CD4-positive, alpha-beta memory T cell (primary cell): ENCODE measurements around the gene CCDC24. TPM values are rescaled to one million over a fixed set of nuclear protein-coding genes. Genes with fewer than 3 reads are reported as not detected.

ENCODE experiments used
- CTCF ChIA-PET: fragments of 350-600 bp; sonication (Branson Sonifier 250); formaldehyde crosslinking; loops from one replicate; lab custom pipeline; 2021; ENCODE audit warnings: inconsistent platforms; ENCODE audit not compliant: partially characterized antibody; lab: Charles Lee
- POLR2A ChIA-PET: fragments of 350-600 bp; sonication (Branson Sonifier 250); formaldehyde crosslinking; loops from one replicate; lab custom pipeline; 2021; ENCODE audit not compliant: partially characterized antibody; lab: Charles Lee
- DNase-seq, 5 donors: peaks; one replicate each; pipeline versions ENCODE4 v3.0.0 to v3.0.0-alpha.2; 2020 to 2022; ENCODE audit warnings: mixed read lengths in 1 of 5
- H3K27ac ChIP-seq: one replicate; pipeline ENCODE4 v1.7.0; 2013; ENCODE audit warnings: low read depth, low read length
- H3K27me3 ChIP-seq: 2 replicates; pipeline ENCODE4 v1.7.0; 2013; ENCODE audit warnings: mild to moderate bottlenecking, low read length, moderate library complexity; ENCODE audit not compliant: insufficient read depth
- H3K36me3 ChIP-seq: 2 replicates; pipeline ENCODE4 v1.7.0; 2013; ENCODE audit warnings: mild to moderate bottlenecking, low read length, moderate library complexity; ENCODE audit not compliant: insufficient read depth
- H3K4me1 ChIP-seq: 2 replicates; pipeline ENCODE4 v1.7.0; 2013; ENCODE audit warnings: mild to moderate bottlenecking, low read length, moderate library complexity; ENCODE audit not compliant: insufficient read depth
- H3K4me3 ChIP-seq, 2 donors: one replicate each; pipeline ENCODE4 v1.7.0; 2013; ENCODE audit warnings: low read length in 2 of 2, mild to moderate bottlenecking in 1 of 2
- H3K9me3 ChIP-seq, 2 donors: one replicate each; pipeline ENCODE4 v1.7.0; 2013; ENCODE audit warnings: low read length in 2 of 2, control low read depth in 1 of 2; ENCODE audit not compliant: control insufficient read depth in 1 of 2
- H3K27ac Mint-ChIP-seq, 7 donors: one replicate each; pipeline ENCODE4 v1.8.0; 2020 to 2021; ENCODE audit warnings: mixed read lengths in 7 of 7, mild to moderate bottlenecking in 6 of 7, inconsistent platforms in 3 of 7, moderate library complexity in 3 of 7
- H3K27me3 Mint-ChIP-seq, 2 donors: one replicate each; pipeline ENCODE4 v1.8.0; 2020 to 2021; ENCODE audit warnings: mixed read lengths in 2 of 2
- H3K36me3 Mint-ChIP-seq, 2 donors: one replicate each; pipeline ENCODE4 v1.8.0; 2020 to 2021; ENCODE audit warnings: mixed read lengths in 2 of 2, inconsistent platforms in 1 of 2, mild to moderate bottlenecking in 1 of 2
- H3K4me1 Mint-ChIP-seq, 4 donors: one replicate each; pipeline ENCODE4 v1.8.0; 2020 to 2021; ENCODE audit warnings: mixed read lengths in 4 of 4, mild to moderate bottlenecking in 1 of 4
- H3K4me3 Mint-ChIP-seq, 8 donors: one replicate each; pipeline ENCODE4 v1.8.0; 2020 to 2021; ENCODE audit warnings: mixed read lengths in 8 of 8, mild to moderate bottlenecking in 7 of 8, moderate library complexity in 6 of 8, inconsistent platforms in 3 of 8
- H3K9me3 Mint-ChIP-seq, 8 donors: one replicate each; pipeline ENCODE4 v1.8.0; 2020 to 2021; ENCODE audit warnings: mixed read lengths in 8 of 8, mild to moderate bottlenecking in 5 of 8, inconsistent platforms in 3 of 8, moderate library complexity in 1 of 8
- intact Hi-C: fragments of 100-400 bp; cut with micrococcal nuclease; formaldehyde crosslinking; loops from one replicate; pipeline ENCODE4 v1.15.1; 2023
- polyA plus RNA-seq, 2 donors: library from polyadenylated mRNA; unstranded; fragments of 300-500 nt; fragmentation: Illumina TruSeq; gene quantifications; one replicate each; pipeline ENCODE4 v1.2.3, GENCODE V29; 2021
- total RNA-seq, 2 experiments: library from RNA; stranded (reverse); gene quantifications; one replicate each; pipeline ENCODE4 v1.2.3, GENCODE V29; 2021

The CCDC24 gene
- total and polyA plus RNA-seq, 4 experiments from 2014 or later, result 1.1 to 1.9 (median 1.5) TPM

DNA sequence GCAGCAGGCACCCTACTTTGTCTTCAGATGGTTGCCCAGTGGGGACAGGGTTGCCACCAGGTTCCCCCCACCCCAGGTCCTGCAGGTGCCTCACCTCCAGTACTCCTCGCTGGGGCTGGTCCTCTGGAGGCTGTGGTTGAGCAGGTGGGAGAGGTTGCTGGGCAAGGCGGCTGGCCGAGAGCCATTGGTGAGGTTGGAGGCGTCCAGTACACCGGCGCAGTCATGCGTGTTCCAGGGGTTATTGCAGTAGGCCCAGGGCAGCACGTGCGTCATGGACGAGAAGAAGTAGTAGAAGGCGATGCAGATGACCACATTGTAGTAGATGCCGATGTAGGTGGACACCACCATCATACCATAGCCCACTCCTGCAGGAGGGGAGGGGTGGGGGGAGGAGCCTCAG, 16.9 kb downstream of the CCDC24 start:
- intact Hi-C loops, result no loop called here
- POLR2A ChIA-PET, result no interaction called here

DNA sequence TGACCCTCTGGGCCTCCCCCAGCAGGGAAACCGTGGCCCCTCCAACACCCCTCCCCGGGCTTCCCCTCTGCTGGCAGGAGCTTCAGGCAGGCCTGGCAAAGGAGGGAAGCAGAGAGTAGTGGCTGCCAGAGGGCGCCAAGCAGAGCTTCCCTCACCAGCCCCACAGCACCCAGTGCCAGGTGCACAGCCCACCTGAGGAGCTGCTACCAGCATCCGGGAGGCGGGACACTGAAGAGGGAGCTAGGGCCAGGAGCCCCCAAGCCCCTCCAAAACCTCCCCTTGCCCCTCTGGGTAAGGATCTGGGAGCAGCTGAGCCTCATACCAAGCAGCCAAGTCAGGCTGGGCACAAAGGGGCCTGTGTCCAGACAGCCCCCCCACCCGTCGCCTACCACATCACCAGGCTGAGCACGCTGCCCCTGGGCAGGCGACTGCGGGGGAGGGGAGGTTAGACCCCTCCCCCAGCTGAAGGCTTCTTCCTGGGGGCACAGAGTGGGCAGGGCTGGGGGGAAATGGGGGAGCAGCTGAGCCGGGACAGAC, 19.6 kb downstream of the CCDC24 start:
- no peaks in the 10 kb centered on the region for H3K27me3 Mint-ChIP-seq
- Histone ChIP-seq H3K4me3 (no peak overlapping the region), H3K36me3 (no peaks in the 10 kb centered on the region), H3K9me3 (no peaks in the 10 kb centered on the region), H3K4me1 (no peaks in the 10 kb centered on the region), H3K27ac (no peak overlapping the region), H3K27me3 (no peaks in the 10 kb centered on the region)
- no peaks in the 10 kb centered on the region for H3K36me3 Mint-ChIP-seq
- H3K4me1 Mint-ChIP-seq, result peaks cover 0 to 4% (median 1%) of the 10 kb centered on the region in 4 donors
- no peak overlapping the region for H3K27ac Mint-ChIP-seq
- intact Hi-C loops, result no loop called here
- H3K4me3 Mint-ChIP-seq, result no peak overlapping the region
- CTCF ChIA-PET, result interaction anchor here (1.2 to 4.3 kb wide), 2 partner anchors 25 to 36 kb away, joined by 3 to 19 read pairs; no protein-coding TSS in a partner anchor
- DNase-seq, result no peak
- peaks cover 0 to 2% (median 0%) of the 10 kb centered on the region in 8 donors for H3K9me3 Mint-ChIP-seq
- POLR2A ChIA-PET, result no interaction called here

More for the DNA sequence above, 16.9 kb downstream of the CCDC24 start:
- H3K36me3 ChIP-seq, result no peaks in the 10 kb centered on the region
- no peak for DNase-seq
- H3K9me3 Mint-ChIP-seq, result peaks cover 0 to 2% (median 0%) of the 10 kb centered on the region in 8 donors
- H3K4me1 ChIP-seq, result no peaks in the 10 kb centered on the region
- no peaks in the 10 kb centered on the region for H3K36me3 Mint-ChIP-seq
- no peak overlapping the region for H3K4me3 ChIP-seq
- H3K4me3 Mint-ChIP-seq, result no peak overlapping the region
- no peaks in the 10 kb centered on the region for H3K27me3 Mint-ChIP-seq
- no peaks in the 10 kb centered on the region for H3K27me3 ChIP-seq
- H3K27ac Mint-ChIP-seq, result peak overlapping the region in 1 of 7 donors; percentile 68
- peaks cover 0 to 4% (median 2%) of the 10 kb centered on the region in 4 donors for H3K4me1 Mint-ChIP-seq
- H3K27ac ChIP-seq, result no peak overlapping the region
- CTCF ChIA-PET, result interaction anchor here (0.8 to 10.2 kb wide), 5 partner anchors 8 to 41 kb away, joined by 3 to 225 read pairs (median 6); partner anchors contain the start of gene SLC6A9
- no peaks in the 10 kb centered on the region for H3K9me3 ChIP-seq

DNA sequence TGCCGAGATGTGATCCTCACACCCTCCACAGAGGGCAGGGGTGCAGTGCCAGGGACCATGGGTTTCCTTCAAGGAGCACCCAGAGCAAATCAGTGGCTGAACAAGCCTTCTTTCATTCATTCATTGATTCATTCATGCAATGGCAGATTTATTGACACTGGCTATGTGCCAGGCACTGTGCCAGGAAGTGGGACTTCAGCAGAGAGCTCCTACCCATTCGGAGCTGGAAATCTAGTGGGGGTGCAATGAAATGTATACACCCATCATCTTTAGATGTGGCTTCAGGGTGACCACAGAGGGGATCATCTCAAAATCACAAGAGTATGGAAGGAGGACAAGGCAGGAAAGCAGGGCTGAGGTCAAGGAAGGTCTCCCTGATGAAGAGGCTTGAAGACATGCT, 21.0 kb downstream of the CCDC24 start:
- Mint-ChIP-seq H3K4me1 (peaks cover 0 to 4% (median 1%) of the 10 kb centered on the region in 4 donors), H3K4me3 (no peak overlapping the region), H3K36me3 (no peaks in the 10 kb centered on the region), H3K9me3 (peaks cover 0 to 2% (median 0%) of the 10 kb centered on the region in 8 donors), H3K27ac (no peak overlapping the region), H3K27me3 (no peaks in the 10 kb centered on the region)
- H3K36me3 ChIP-seq, result no peaks in the 10 kb centered on the region
- H3K4me1 ChIP-seq, result no peaks in the 10 kb centered on the region
- DNase-seq, result no peak
- CTCF ChIA-PET, result interaction anchor here (1.4 to 4.3 kb wide), 3 partner anchors 24 to 36 kb away, joined by 3 to 19 read pairs (median 5); no protein-coding TSS in a partner anchor
- no peak overlapping the region for H3K27ac ChIP-seq
- intact Hi-C loops, result no loop called here
- POLR2A ChIA-PET, result interaction anchor here (0.9 kb wide), 1 partner anchor 22 kb away, joined by 3 read pairs; no protein-coding TSS in a partner anchor
- no peak overlapping the region for H3K4me3 ChIP-seq
- H3K27me3 ChIP-seq, result no peaks in the 10 kb centered on the region
- H3K9me3 ChIP-seq, result no peaks in the 10 kb centered on the region

- H3K36me3 Mint-ChIP-seq, result no peaks in the 10 kb centered on the region
- Histone ChIP-seq H3K4me1 (no peaks in the 10 kb centered on the region), H3K9me3 (no peaks in the 10 kb centered on the region), H3K4me3 (no peak overlapping the region), H3K27me3 (no peaks in the 10 kb centered on the region), H3K27ac (no peak overlapping the region), H3K36me3 (no peaks in the 10 kb centered on the region)
- POLR2A ChIA-PET, result no interaction called here
- intact Hi-C loops, result no loop called here
- DNase-seq, result no peak
- H3K27me3 Mint-ChIP-seq, result no peaks in the 10 kb centered on the region
- no peak overlapping the region for H3K4me3 Mint-ChIP-seq
- H3K27ac Mint-ChIP-seq, result no peak overlapping the region
- H3K9me3 Mint-ChIP-seq, result no peaks in the 10 kb centered on the region
- CTCF ChIA-PET, result interaction anchor here (1.4 to 2.0 kb wide), 4 partner anchors 8 to 36 kb away, joined by 3 to 18 read pairs (median 5); no protein-coding TSS in a partner anchor
- peaks cover 0 to 4% (median 1%) of the 10 kb centered on the region in 4 donors for H3K4me1 Mint-ChIP-seq
Measured at GRCh38 chr1:44012941-44013609, 21.7 kb downstream of the CCDC24 start.

GRCh38 chr1:44013949-44014348, 22.6 kb downstream of the CCDC24 start:
- Histone ChIP-seq H3K4me1 (no peaks in the 10 kb centered on the region), H3K9me3 (no peaks in the 10 kb centered on the region), H3K27me3 (no peaks in the 10 kb centered on the region), H3K36me3 (no peaks in the 10 kb centered on the region), H3K4me3 (no peak overlapping the region), H3K27ac (no peak overlapping the region)
- ChIA-PET POLR2A (no interaction called here), CTCF (interaction anchor here (1.4 to 2.0 kb wide), 2 partner anchors 9 to 22 kb away, joined by 5 to 18 read pairs; no protein-coding TSS in a partner anchor)
- Mint-ChIP-seq H3K4me3 (no peak overlapping the region), H3K27me3 (no peaks in the 10 kb centered on the region), H3K9me3 (no peaks in the 10 kb centered on the region), H3K4me1 (peaks cover 0 to 4% (median 1%) of the 10 kb centered on the region in 4 donors), H3K36me3 (no peaks in the 10 kb centered on the region), H3K27ac (no peak overlapping the region)
- no peak for DNase-seq
- intact Hi-C loops, result no loop called here

GRCh38 chr1:44014365-44015104, 23.1 kb downstream of the CCDC24 start:
- Mint-ChIP-seq H3K36me3 (no peaks in the 10 kb centered on the region), H3K4me1 (peaks cover 0 to 4% (median 1%) of the 10 kb centered on the region in 4 donors), H3K9me3 (no peaks in the 10 kb centered on the region), H3K27me3 (no peaks in the 10 kb centered on the region), H3K4me3 (no peak overlapping the region), H3K27ac (no peak overlapping the region)
- intact Hi-C loops, result no loop called here
- no peaks in the 10 kb centered on the region for H3K36me3 ChIP-seq
- H3K9me3 ChIP-seq, result no peaks in the 10 kb centered on the region
- H3K27me3 ChIP-seq, result no peaks in the 10 kb centered on the region
- POLR2A ChIA-PET, result no interaction called here
- CTCF ChIA-PET, result interaction anchor here (1.0 to 2.0 kb wide), 4 partner anchors 9 to 33 kb away, joined by 4 to 18 read pairs (median 6); no protein-coding TSS in a partner anchor
- H3K4me1 ChIP-seq, result no peaks in the 10 kb centered on the region
- DNase-seq, result no peak
- no peak overlapping the region for H3K4me3 ChIP-seq
- H3K27ac ChIP-seq, result no peak overlapping the region

DNA sequence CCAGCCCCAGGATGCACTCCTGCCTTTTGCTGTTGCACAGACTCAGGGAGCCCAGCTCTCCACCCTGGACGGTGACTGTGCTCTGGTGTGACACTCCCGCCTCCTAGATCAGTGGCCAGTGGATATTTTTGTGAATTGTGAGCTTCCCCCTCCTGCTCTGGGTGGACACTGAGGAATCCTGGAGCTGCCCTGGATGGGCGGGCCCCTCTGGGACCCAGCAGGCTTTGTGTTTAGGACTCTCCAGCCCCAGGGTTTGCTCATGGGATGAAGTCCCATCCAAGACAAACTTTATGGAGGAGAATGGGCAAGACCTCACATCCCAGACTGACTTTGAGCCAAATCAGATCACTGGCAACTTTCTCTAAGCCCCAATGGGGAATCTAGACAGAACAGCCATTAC, 23.8 kb downstream of the CCDC24 start:
- Histone ChIP-seq H3K36me3 (no peaks in the 10 kb centered on the region), H3K9me3 (no peaks in the 10 kb centered on the region), H3K27ac (no peak overlapping the region), H3K4me3 (no peak overlapping the region), H3K4me1 (no peaks in the 10 kb centered on the region), H3K27me3 (no peaks in the 10 kb centered on the region)
- ChIA-PET POLR2A (no interaction called here), CTCF (interaction anchor here (1.0 to 2.0 kb wide), 3 partner anchors 10 to 33 kb away, joined by 4 to 18 read pairs (median 6); no protein-coding TSS in a partner anchor)
- H3K36me3 Mint-ChIP-seq, result no peaks in the 10 kb centered on the region
- no peaks in the 10 kb centered on the region for H3K27me3 Mint-ChIP-seq
- intact Hi-C loops, result no loop called here
- peaks cover 0 to 4% (median 1%) of the 10 kb centered on the region in 4 donors for H3K4me1 Mint-ChIP-seq
- H3K9me3 Mint-ChIP-seq, result no peaks in the 10 kb centered on the region
- H3K27ac Mint-ChIP-seq, result no peak overlapping the region
- H3K4me3 Mint-ChIP-seq, result no peak overlapping the region
- DNase-seq, result no peak
